Chondrocyte (in vitro differentiated cells): ENCODE data around the gene KLHL3. TPM values are rescaled to one million over a fixed set of nuclear protein-coding genes. Genes with fewer than 3 reads are reported as not detected.

Source experiments
- DNase-seq: peaks from one replicate; pipeline ENCODE4 v3.0.0; 2021; ENCODE audit warnings: mixed read lengths, low spot score
- H3K27ac Mint-ChIP-seq: one replicate; pipeline ENCODE4 v1.8.0; 2021; ENCODE audit warnings: mild to moderate bottlenecking, moderate library complexity, mixed read lengths; ENCODE audit not compliant: unreplicated experiment
- H3K27me3 Mint-ChIP-seq: 2 replicates; pipeline ENCODE4 v1.8.0; 2021; ENCODE audit warnings: low read depth, mixed read lengths
- H3K36me3 Mint-ChIP-seq: 2 replicates; pipeline ENCODE4 v1.8.0; 2021; ENCODE audit warnings: low read depth, mixed read lengths
- H3K4me1 Mint-ChIP-seq: 2 replicates; pipeline ENCODE4 v1.8.0; 2021; ENCODE audit warnings: low read depth, mild to moderate bottlenecking, mixed read lengths
- H3K4me3 Mint-ChIP-seq: one replicate; pipeline ENCODE4 v1.8.0; 2021; ENCODE audit warnings: mild to moderate bottlenecking, moderate library complexity, mixed read lengths; ENCODE audit not compliant: unreplicated experiment
- H3K9me3 Mint-ChIP-seq: 2 replicates; pipeline ENCODE4 v1.8.0; 2021; ENCODE audit warnings: low read depth, mixed read lengths
- total RNA-seq: library from RNA; stranded (reverse); gene quantifications from 3 replicates; pipeline ENCODE4 v1.2.1, GENCODE V29; 2021
- TF ChIP-seq, protein P1 (sequence below): fragments of 200-600 bp; sonication (generic); IDR thresholded peaks from 2 replicates; pipeline ENCODE4 v1.5.0; 2021; ENCODE audit warnings: antibody characterized with exemption, mild to moderate bottlenecking, moderate library complexity

Gene KLHL3
- total RNA-seq, 1 donor from 2014 or later = 1.9 TPM

DNA sequence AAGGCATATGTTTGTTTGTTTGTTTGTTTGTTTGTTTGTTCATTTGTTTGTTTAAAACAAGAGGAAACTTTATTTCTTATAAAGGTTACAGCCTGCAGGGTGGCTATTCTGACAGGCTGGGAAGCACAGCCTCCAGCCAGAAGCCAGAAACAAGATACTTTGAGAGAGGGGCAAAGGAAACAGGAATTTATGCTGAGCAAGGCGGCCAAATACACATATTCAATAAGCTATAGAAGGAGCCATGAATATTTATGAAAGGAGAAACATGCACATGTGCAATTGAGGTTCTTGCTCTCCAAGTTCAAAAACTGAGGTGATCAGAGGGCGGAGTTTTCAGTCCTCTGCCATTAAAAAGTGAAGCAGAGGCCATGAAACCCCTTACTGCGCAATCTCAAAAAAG lies 19.6 kb downstream of the KLHL3 start:
- Mint-ChIP-seq H3K36me3 (peaks cover 5% of the 10 kb centered on the region), H3K4me1 (peaks cover 4% of the 10 kb centered on the region), H3K9me3 (peaks cover 15% of the 10 kb centered on the region), H3K27ac (no peak overlapping the region), H3K4me3 (no peak overlapping the region), H3K27me3 (no peaks in the 10 kb centered on the region)
- TF ChIP-seq, protein P1, sequence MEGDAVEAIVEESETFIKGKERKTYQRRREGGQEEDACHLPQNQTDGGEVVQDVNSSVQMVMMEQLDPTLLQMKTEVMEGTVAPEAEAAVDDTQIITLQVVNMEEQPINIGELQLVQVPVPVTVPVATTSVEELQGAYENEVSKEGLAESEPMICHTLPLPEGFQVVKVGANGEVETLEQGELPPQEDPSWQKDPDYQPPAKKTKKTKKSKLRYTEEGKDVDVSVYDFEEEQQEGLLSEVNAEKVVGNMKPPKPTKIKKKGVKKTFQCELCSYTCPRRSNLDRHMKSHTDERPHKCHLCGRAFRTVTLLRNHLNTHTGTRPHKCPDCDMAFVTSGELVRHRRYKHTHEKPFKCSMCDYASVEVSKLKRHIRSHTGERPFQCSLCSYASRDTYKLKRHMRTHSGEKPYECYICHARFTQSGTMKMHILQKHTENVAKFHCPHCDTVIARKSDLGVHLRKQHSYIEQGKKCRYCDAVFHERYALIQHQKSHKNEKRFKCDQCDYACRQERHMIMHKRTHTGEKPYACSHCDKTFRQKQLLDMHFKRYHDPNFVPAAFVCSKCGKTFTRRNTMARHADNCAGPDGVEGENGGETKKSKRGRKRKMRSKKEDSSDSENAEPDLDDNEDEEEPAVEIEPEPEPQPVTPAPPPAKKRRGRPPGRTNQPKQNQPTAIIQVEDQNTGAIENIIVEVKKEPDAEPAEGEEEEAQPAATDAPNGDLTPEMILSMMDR = no peak
- no peak for DNase-seq

DNA sequence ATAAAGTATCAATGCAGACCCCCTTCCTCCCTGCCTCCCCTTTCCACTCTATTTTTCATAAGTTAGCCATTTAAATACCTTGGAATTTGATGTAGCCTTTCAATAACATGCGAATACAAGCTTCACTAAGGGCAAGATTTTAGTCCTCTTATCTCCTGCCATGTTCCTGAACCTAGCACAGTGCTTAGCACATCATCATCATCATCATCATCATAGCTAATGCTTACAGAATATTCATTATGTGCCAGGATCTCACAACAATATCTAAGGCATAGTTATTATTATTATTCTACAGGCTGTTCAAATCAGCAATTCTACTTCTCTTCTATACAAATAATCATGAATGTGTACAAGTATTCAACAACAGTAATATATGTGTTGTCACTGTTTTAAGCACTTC lies 20.4 kb downstream of the KLHL3 start:
- Mint-ChIP-seq H3K9me3 (peaks cover 18% of the 10 kb centered on the region), H3K4me1 (peaks cover 11% of the 10 kb centered on the region), H3K36me3 (peaks cover 5% of the 10 kb centered on the region), H3K27me3 (no peaks in the 10 kb centered on the region), H3K27ac (no peak overlapping the region), H3K4me3 (no peak overlapping the region)
- TF ChIP-seq, protein P1 = no peak
- no peak for DNase-seq

DNA sequence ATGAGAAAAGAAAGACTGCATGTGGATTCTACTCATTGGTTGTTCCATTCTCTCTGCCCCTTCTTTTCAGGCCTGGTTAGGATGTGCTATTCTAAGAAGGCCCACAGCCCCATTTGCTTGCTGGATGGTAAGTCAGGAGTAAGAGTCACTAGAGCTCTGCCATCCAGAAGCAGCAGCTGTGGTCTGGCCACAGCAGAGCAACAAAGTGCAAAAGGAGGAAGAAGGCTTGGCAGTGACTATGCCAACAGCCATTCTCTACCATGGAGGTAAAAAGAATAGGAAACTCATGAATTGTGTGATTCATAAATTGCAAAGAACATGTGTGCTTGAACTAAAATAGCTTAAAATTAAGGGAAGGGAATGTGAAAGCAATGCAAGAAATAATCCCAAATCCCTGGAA lies 20.9 kb downstream of the KLHL3 start:
- no peak overlapping the region for H3K4me3 Mint-ChIP-seq
- peaks cover 15% of the 10 kb centered on the region for H3K4me1 Mint-ChIP-seq
- TF ChIP-seq, protein P1 = no peak
- no peak for DNase-seq
- peaks cover 18% of the 10 kb centered on the region for H3K9me3 Mint-ChIP-seq
- H3K27me3 Mint-ChIP-seq = no peaks in the 10 kb centered on the region
- H3K27ac Mint-ChIP-seq = no peak overlapping the region
- peaks cover 5% of the 10 kb centered on the region for H3K36me3 Mint-ChIP-seq

DNA sequence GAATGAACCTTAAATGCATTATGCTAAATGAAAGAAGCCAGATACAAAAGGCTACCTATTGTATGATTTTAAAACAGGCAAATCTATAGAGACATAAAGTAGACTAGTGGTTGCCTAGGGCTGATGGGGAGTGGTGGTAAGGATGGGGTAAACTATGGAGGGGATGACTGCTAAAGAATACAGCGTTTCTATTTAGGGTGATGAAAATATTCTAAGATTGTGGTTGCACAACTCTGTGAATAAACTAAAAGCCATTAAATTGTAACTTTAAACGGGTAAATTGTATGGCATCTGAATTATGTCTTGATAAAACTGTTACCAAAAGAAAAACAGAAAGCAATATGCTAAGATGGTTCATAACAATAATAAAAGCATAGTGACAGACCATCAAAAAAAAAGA lies 21.4 kb downstream of the KLHL3 start:
- H3K4me3 Mint-ChIP-seq = no peak overlapping the region
- peaks cover 19% of the 10 kb centered on the region for H3K4me1 Mint-ChIP-seq
- TF ChIP-seq, protein P1 = no peak
- no peaks in the 10 kb centered on the region for H3K27me3 Mint-ChIP-seq
- H3K36me3 Mint-ChIP-seq = peaks cover 5% of the 10 kb centered on the region
- no peak for DNase-seq
- peaks cover 18% of the 10 kb centered on the region for H3K9me3 Mint-ChIP-seq
- H3K27ac Mint-ChIP-seq = no peak overlapping the region

DNA sequence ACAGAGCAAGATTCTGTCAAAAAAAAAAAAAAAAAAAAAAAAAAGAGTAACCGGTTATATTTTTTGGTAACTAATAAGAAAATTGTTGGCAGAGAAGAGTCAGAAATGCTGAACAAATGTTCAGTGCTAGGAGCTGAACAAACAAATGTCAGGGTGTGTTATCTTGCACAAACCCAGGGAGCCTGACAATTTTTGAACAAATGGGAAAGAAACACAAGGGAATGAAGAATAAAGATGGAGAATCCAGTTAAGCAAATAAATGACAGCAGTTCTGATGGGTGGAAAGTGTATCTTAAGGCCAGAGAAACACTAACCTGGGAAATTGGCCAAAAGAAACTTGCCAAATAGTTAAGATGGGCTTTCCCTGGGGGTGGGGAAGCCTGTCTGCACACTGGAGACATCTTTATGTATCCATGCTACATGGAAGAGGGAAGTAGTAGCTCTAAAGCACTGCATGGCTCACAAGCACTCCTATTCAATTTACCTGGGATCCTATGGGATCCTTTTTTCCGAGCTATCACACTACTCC lies 23.7 kb downstream of the KLHL3 start:
- peaks cover 5% of the 10 kb centered on the region for H3K36me3 Mint-ChIP-seq
- TF ChIP-seq, protein P1 = no peak
- H3K27me3 Mint-ChIP-seq = no peaks in the 10 kb centered on the region
- peaks cover 18% of the 10 kb centered on the region for H3K9me3 Mint-ChIP-seq
- no peak for DNase-seq
- H3K27ac Mint-ChIP-seq = no peak overlapping the region
- H3K4me3 Mint-ChIP-seq = no peak overlapping the region
- peaks cover 19% of the 10 kb centered on the region for H3K4me1 Mint-ChIP-seq
